SIG-M5 treated with dmso at 0.1 percent for 504 hours (cell line): ENCODE measurements around the gene XRCC3.
A peak's percentile ranks its signal among the peaks of the same experiment; 100 is the strongest.
"Not testable (repeated sequence)": the region's sequence is repeated elsewhere in the genome, so short reads cannot be mapped to it uniquely, and the experiment has no call there.

Experiments
- DNase-seq: peaks from one replicate; lab custom pipeline; 2025; ENCODE audit not compliant: unreplicated experiment; lab: John Stamatoyannopoulos, UW

Gene XRCC3

DNA sequence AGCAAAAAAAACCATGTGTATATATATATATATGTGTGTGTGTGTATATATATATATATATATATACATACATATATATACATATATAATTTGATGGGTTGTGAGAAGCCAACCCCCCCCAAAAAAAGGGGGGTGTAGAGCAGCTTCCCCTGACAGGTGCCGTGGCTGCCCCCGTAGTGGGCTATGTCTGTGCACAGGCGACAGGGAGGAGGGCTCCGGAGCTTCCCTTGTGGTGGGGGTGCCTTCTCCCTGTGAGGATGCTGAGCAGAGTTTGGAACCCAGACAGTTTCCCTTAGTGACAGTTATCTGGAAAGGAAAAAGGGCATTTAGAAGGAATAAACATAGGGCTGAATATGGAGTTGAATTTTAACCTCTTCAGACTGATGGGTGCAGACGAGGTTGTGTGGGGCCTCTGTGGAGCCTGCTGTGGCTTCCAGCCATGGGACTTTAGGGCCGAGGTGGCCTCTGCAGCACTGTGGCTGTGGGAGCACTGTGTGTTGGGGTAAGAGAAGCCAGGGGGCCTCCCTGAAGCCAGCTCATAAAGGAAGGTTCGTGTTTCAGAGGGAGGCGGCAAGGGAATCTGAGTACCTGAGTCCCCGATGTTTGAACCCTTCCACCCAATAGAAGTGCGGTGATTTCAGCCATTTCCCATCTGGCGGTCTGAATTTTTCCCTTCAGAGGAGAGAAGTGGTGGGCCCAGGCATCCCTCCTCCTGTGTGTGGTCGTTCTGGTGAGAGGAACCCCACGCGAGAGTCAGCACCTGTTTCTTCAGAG, 19.8 kb downstream of the XRCC3 start:
- DNase-seq: no peak

DNA sequence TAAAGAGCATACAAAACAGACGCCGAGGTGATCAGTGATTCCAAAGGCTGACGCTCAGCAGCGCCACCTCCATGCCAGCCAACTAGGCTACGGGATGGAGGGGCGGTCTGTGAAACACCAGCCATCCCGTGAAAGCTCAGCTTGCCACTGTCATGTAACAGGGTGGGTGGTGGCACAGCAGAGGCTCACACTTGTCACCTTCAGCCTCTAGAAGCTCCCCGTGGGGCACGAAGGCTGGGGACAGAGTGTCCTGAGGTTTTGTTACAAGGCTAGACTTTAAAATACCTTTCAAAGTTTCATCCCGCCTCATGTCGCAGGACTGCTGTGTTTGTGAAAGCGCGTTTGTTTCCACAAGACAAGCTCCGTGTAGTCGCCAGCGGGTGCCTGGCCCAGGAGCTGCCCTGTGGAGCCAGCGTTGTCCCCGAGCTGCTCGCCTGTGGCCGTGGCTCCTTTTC, 20.7 kb downstream of the XRCC3 start:
- DNase-seq: no peak

DNA sequence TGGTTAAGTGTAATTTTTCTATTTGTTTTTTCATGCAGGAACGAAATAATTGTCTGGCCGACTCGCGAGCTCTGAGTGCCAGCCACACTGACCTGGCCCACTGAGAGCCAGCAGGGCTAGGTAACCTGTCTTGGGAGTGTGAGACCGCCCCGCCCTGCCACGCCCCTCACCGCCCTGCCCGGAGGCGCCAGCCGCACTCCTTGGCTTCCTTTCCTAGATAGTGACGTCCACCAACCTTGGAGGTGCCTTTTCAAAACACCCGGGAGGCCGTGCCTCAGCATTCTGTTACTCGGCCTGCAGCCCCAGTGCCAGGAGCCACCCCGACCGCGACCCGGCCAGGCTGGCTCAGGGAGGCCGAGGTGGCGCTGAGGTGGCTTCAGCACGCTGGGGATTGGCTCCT, 21.7 kb downstream of the XRCC3 start:
- no peak for DNase-seq

DNA sequence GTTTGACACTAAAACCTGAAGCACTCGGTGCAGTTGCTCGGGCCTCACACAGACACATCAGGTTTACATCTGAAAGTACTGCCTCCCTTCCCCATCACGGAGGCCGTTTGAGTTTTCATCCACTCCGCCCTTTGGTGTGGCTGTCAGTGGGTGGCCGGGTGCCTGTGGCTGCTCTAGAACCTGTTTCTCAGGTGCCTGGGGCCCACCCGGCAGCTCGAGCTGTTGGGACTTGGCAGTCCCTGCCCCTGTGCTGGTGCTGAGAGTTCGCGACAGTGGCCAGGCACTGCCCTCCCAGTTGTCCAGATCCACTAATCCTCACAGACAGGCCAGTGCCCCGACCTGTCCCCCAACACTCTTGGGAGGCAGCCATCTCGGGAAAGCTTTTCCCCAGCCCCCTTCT, 22.4 kb downstream of the XRCC3 start:
- no peak for DNase-seq

DNA sequence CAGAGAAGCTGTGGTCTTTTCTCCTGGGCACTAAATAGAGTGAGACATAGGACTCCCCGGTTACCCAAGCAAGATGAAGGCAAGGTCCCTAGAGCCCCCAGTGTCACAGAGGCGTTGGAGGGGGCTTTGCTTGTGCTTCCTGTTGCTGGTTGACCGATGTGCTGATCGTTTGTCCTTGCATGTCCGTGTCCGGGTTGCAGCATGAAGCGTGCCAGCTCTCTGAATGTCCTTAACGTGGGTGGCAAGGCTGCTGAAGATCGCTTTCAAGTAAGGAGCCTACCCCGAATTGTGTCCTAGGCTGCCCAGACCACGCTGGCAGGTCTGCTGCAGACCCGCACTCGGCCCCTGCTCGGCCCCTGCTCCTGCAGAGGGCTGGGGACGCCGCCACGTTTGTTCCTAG, 23.1 kb downstream of the XRCC3 start:
- DNase-seq: no peak

DNA sequence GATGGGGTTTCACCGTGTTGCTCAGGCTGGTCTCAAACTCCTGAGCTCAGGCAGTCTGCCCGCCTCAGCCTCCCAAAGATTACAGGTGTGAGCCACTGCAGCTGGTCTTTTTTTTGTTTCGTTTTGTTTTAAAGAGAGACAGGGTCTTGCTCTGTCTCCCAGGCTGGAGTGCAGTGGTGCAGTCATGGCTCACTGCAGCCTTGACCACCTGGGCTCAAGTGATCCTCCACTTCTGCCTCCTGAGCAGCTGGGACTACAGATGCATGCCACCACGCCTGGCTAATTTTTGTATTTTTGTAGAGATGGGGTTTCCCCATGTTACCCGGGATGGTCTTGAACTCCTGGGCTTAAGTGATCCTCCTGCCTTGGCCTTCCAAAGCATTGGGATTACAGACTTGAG, 23.6 kb downstream of the XRCC3 start:
- not testable (repeated sequence) for DNase-seq

DNA sequence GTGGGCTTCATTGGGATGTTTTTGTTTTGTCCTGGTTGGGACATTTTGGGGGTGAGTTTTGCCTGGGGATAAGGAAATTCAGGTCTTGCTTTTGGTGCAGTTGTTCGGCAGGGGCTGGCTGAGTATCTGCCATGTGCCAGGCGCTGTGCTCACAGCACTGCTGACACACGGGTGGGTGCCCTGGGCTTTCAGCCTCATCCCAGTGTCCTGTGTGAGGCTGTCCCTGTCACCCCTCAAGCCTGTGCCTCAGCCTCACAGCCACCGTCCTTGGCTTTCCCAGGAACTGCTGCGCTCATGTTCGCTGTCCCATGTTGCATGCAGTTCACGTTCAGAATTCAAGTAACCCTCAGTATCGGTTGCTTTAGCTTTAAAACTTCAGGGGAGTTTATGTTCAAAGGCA, 24.9 kb downstream of the XRCC3 start:
- no peak for DNase-seq

DNA sequence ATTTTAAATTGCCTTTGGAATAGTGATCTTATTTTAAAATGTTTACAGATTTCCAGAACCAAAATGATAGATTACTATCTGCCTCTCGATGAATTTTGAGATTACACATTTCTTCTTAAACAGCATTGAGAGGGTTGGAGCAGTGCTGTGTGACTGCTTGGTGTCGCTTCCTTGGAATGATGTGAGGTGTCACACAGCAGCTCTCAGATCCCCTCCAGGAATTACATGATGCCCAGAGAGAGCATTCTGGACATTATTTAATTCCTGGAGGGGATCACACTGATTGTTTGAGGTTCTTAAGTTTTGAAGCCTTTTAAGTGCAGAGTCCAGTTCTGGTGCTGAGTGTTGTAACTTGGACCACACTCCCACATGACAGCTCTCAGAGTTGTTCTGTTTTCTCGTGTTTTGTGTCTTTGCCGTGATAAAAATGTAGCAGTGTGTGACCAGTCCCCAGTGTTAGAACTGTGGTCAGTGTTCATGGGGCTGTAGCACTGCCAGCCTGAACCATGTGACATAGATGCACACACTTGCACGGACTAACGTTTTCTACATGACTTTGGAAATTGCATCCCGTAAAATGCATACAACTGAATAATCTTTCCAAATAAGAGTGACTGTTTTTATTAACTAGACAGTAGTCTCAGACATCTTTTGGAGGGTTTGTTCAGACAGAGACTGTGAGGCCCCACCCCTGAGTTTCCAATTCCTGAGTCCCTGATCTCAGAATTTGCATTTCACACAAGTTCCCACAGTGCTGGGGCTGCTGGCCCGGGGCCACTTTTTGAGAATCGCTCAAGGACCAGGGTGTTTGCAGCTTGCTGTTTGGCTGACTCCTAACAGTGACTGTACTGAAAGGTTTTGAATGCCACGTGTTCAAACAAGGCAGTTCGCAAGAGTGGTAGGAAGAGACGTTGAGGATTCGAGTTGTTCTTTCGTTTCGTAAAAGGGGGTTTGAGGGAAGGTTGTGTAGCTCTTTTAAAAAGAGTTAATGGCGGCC, 26.0 kb downstream of the XRCC3 start:
- DNase-seq: no peak

DNA sequence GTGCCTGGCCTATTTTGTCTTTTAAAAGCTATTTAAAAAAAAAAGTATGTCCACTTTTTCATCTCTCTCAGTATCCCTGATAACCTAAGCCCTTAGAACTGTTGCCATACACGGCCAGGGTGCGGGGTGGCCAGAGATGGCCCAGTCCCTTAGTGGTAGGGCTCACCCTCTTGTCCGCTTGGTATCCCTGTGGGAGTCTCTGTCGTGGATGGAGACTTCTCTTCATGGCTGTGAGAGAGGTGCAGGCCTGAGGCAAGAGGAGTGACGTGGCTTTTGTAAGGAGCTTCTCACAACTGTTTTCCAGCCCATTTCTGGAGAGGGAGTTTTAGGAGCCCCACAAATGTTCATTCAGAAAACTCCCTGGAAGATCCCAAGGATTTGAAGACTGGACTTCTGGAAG, 26.8 kb downstream of the XRCC3 start:
- DNase-seq: no peak

DNA sequence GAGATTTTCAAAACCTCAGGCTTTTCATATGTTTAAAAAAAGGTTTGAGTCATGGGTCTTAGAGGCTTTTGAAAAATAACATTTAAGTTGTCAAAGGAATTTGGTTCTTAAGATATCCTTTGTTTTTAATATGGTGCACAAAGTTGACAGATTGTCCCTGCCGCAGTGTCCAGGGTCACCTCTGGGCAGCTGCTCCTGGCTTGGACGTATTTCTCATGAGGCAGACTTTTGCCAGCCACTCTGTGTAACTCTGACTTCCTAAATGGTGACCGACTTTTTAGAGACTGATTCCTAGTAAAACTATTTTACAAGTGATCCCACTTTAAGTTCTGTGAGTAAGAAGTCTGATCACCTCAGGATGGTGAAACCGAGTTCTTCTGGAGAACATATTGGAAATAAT, 27.5 kb downstream of the XRCC3 start:
- DNase-seq: no peak

DNA sequence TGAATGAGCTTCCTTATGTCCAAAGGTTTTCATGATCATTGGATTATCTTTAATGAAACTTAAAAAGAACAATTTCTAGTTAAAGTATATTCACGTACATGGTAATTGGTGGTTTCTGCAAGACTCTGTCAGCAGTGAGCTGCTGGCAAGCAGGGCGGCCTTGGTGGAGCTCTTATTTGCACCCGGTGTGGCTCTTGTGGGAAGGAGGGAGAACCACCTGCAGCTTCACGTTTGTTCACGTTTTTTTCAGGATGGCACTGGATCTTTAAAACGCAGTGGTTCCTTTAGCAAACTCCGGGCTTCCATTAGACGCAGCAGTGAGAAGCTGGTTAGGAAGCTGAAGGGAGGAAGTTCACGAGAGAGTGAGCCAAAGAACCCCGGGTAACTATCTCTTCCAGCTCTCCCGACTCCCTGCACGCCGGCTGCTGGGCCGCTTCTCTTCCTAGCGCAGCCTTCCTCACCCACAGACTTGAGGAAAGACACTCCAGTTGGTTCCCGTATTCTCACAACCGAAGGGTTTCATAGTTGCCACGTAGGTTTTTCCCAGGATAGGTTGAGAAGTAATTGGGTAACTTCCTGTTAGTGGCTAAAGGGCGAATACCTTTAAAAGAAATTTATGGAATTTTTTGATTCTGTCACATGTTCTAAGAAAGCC, 28.3 kb downstream of the XRCC3 start:
- DNase-seq: no peak

DNA sequence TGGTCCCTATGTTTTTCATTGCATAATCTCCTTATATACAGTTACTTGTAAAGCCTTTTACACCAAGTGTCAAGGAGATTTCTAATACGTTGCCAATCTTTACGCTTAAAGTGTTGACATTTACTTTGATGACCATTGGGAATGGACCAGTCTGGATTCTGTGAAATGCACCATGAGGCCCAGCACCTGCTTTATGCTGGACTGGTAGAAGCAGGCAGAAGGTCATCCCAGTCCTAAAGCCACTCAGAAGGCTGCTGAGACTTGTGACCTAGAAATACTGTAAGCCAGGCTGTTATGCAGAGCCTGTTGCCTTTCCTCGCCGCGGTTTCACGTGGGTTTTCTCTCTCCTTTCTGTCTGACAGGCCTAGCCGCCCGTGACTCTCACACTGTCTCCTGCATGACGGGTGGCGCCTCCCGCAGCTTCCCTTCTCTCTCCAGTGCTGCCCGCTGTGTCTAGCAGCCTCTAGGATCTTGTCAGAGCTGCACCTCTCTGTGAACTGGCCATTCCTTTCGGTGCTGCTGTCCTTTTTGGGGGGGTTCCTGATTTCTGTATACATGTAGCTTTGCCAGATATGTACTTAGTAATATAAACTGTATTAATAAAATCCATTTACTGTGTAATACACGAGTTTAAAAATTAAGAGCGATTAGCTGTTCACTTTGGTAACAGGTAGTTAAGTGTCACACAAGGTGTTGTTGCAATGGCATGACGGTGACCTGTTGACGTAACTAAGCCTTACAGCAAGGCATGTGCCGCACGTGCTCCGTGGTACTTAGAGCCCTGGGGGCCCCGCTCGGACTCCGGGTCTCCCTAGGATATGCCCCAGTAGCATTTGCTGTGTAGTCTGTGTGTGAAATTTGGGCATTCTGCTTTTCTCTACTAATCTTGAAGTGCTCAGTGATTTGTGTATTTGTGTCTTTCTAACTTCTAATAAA, 29.7 kb downstream of the XRCC3 start:
- no peak for DNase-seq

DNA sequence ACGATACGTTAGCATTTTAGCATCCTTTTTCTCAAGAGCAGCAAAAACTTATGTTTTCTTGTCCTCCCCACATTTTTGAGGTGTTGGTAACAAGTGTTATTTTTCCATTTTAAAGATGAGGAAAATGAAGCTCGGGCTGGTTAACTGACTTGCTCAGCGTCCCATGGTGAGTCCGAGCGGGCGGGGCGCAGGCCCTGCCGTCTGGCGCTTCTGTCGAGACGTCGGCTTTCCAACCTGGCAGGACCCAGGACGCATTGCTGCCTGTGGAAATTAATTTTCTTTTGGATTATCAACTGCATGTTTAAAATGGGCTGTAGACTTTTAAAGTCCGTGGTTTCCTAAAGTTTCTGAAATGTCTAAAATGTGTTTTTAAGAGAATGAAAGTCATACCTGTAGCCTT, 30.4 kb downstream of the XRCC3 start:
- no peak for DNase-seq

DNA sequence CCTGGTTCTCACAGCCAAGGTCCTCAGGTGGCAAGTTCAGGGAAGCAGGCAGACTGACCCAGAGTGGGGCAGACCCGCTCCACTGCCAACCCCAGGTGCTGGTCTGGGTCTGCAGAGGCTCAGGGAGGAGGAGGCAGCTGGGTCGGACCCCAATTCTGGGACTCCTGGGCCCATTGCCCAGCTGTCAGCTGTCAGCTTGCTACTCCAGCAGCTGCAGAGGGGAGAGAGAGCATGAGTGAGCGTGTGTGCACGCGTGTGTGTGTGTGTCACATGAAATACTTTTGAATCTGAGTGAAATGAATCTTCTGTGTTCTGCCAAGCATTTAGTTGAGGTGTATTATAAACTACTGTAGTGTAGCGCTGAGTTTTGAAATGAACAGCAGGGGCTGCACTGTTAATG, 30.8 kb downstream of the XRCC3 start:
- DNase-seq: no peak

DNA sequence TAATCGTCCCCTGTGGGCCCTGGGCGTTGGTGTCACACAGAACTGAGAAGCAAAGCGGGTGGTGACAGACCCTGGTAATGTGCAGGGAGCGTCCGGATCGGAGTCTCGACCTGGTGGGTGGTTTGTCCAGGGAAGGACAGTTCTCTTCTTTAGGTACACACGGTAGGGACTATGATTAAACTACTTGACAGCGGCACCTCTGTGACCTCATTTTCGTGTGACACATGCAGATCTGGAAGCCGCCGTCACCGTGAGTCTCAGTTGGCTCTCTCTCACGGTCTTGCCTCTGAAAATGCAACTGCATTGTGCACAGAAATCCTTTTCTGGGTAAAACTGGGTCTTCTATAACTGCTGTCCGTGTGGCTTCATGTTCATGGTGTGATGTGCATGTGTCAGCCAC, 32.1 kb downstream of the XRCC3 start:
- DNase-seq: no peak

DNA sequence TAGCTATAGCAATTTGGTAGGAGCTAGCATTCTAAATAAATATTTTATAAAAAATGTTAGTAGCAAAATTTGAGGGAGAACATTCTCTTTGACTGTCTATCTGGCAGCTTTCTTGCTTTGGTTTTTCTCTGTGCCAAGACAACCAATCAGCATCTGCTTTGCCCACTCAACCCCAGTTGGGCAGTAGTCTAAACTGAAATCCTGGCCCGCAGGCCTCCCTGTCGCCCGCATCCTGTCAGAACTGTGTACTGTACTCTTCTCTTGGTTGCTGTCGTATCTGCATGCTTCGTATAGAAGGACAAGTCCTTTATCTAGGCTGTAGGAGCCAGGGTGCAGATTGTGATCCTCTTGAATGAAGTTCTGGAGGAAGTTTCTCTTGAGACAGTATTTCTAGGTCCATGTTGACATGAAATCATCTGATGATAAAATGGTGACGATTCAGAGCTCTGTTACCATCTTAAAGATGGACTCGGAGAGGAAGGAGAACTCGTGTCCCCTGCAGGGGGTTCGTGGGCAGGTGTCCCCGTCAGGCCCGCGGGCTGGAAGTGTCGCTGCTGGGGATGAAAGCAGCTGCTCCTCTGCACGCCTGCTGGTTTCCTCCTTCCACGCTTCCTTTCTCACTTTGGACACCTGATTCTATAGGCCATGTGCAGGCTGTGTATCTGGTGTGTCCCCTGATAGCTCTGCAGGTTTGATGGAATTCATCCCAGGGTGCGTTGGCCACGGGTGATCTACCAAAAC, 34.6 kb downstream of the XRCC3 start:
- no peak for DNase-seq

DNA sequence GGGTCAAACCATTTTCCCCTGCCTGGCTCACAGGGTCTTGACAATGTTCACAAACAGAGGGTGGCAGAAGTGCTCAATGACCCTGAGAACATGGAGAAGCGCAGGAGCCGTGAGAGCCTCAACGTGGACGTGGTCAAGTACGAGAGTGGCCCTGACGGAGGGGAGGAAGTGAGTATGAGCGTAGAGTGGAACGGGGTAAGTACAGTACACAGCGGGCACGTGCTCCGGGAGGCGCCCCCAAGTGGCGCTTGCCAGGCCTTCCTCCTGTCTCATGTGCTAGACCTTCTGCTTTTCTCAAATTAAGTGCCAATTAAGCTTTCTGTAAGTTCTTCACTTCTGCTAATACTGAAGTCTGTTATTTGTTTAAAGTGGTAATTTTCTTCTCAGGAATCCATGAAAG, 35.9 kb downstream of the XRCC3 start:
- peak; percentile 56 for DNase-seq

DNA sequence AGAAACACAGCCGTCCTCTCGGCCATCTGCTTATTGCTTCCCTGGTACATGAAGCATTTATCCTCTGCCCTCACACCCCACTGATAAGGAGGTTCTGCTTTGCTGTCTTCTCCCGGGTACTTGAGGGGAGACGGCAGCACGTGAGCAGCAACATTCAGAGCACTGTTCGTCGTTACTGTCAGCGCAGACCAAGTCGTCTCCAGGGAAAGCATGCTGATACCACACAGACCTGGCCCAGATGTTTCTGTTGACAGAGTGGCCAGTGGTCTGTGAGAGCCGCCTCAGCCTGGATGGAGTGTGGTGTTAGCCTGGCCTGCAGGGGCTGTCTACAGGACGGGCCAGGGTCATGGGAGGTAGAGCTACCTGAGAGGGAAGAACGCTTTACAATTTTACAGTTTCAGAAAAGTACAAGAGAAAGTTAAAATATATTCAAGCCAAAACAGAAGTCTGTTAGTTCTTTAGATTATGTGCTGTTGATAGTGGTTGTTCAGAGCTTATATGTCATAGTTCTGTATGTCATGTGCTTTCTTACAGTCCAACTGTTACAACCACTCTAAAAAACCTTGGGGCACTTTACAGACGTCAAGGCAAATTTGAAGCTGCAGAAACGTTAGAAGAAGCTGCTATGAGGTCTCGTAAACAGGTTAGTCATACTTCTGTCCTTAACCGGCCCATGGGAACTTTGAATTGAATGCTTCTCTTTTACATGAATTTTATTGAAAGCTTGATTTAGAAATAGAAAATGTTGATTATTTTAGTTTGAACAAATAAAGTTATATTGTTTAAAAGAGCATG, 38.2 kb downstream of the XRCC3 start:
- no peak for DNase-seq

DNA sequence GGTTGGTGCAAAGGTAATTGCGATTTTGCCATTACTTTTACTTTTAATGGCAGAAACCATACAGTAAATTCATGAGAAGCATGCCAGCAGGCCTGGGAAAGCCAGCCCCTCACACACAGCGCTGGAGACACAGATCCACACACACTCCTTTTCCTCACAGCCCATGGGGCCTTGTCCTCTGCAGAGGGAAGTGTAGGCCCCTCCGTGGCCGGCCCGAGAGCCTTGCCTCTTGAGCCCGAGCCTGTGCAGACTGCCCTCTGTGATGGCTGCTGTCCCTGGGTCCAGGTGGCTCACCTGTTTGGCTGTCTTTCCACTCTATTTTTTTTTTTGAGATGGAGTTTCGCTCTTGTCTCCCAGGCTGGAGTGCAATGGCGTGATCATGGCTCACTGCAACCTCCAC, 39.3 kb downstream of the XRCC3 start:
- DNase-seq: no peak
